ENCODE data around the gene NAT8L. TPM values are rescaled to one million over a fixed set of nuclear protein-coding genes. Genes with fewer than 3 reads are reported as not detected.

NAT8L gene
- total RNA-seq, 1 experiment from 2014 or later: 9.2 TPM

DNA sequence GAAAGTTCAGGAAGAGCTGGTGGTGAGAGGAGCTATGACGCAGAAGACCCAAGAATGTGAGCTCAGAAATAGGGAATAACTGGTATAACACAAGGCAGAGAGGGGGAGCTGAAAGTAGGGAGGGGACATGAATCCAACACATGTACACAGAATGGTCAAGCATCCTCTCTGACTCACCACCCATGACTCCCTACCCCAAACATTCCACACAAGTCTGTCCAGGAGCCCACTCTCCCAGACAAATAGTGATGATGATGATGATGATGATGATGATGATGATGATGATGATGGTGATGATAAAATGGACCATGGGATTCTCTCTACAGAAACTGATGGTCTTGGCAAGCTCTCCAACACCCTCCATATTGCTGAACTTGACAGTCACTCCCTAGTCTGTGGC, 46.4 kb downstream of the NAT8L start:
- no peak overlapping the region for H2AFZ ChIP-seq (ENCODE audit: low read depth, low read length, poor library complexity, severe bottlenecking)
- CTCF ChIA-PET: no interaction called here
- no peak overlapping the region for H3K9ac ChIP-seq (ENCODE audit: low read length)
- no peak overlapping the region for H3K27ac ChIP-seq (ENCODE audit: low read depth, low read length)
- DNase-seq (ENCODE audit: low read depth, low spot score) (no peak), ATAC-seq (no peak)
- BruUV-seq (replicated peaks): no TSS peak
- no peak overlapping the region for H3K4me3 ChIP-seq (replicated peaks in 1 of 2; ENCODE audit: low read depth in 1 of 2, low read length in 2 of 2)
- no peaks in the 10 kb centered on the region for H3K4me1 ChIP-seq (ENCODE audit: control insufficient read depth in 1 of 2, insufficient read depth in 2 of 2, low read length in 2 of 2)
- intact Hi-C loops (cut with micrococcal nuclease): no loop called here
- TF ChIP-seq SP1 (IDR thresholded peaks at IDR 0.05; ENCODE audit: low read depth): no peak
- TF ChIP-seq, protein P1, sequence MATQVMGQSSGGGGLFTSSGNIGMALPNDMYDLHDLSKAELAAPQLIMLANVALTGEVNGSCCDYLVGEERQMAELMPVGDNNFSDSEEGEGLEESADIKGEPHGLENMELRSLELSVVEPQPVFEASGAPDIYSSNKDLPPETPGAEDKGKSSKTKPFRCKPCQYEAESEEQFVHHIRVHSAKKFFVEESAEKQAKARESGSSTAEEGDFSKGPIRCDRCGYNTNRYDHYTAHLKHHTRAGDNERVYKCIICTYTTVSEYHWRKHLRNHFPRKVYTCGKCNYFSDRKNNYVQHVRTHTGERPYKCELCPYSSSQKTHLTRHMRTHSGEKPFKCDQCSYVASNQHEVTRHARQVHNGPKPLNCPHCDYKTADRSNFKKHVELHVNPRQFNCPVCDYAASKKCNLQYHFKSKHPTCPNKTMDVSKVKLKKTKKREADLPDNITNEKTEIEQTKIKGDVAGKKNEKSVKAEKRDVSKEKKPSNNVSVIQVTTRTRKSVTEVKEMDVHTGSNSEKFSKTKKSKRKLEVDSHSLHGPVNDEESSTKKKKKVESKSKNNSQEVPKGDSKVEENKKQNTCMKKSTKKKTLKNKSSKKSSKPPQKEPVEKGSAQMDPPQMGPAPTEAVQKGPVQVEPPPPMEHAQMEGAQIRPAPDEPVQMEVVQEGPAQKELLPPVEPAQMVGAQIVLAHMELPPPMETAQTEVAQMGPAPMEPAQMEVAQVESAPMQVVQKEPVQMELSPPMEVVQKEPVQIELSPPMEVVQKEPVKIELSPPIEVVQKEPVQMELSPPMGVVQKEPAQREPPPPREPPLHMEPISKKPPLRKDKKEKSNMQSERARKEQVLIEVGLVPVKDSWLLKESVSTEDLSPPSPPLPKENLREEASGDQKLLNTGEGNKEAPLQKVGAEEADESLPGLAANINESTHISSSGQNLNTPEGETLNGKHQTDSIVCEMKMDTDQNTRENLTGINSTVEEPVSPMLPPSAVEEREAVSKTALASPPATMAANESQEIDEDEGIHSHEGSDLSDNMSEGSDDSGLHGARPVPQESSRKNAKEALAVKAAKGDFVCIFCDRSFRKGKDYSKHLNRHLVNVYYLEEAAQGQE (IDR thresholded peaks at IDR 0.05; ENCODE audit: low read depth): no peak
- no peak for TF ChIP-seq POLR2A (IDR thresholded peaks at IDR 0.05; ENCODE audit: borderline replicate concordance, extremely low read depth, insufficient read depth, insufficient read length)
- TF ChIP-seq CEBPB (IDR thresholded peaks at IDR 0.05; ENCODE audit: low read depth): no peak
- TF ChIP-seq YY1 (IDR thresholded peaks at IDR 0.05; ENCODE audit: extremely low read depth, insufficient replicate concordance, low read depth, low read length): no peak
- TF ChIP-seq, protein P2, sequence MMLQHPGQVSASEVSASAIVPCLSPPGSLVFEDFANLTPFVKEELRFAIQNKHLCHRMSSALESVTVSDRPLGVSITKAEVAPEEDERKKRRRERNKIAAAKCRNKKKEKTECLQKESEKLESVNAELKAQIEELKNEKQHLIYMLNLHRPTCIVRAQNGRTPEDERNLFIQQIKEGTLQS (IDR thresholded peaks at IDR 0.05): no peak
- TF ChIP-seq SRF (IDR thresholded peaks at IDR 0.05; ENCODE audit: low read depth): no peak
- TF ChIP-seq FOSL1 (IDR thresholded peaks at IDR 0.05; ENCODE audit: low read depth): no peak
- TF ChIP-seq TCF7L2 (IDR thresholded peaks at IDR 0.05; ENCODE audit: borderline replicate concordance, extremely low read depth, insufficient read depth, insufficient read length): no peak
- TF ChIP-seq EZH2phosphoT487 (IDR thresholded peaks at IDR 0.05; ENCODE audit: borderline replicate concordance): no peak
- no peak for TF ChIP-seq RAD21 (IDR thresholded peaks at IDR 0.05; ENCODE audit: low read depth)
- TF ChIP-seq ELF1 (IDR thresholded peaks at IDR 0.05; ENCODE audit: borderline replicate concordance, low read depth): no peak
- TF ChIP-seq, protein P3, sequence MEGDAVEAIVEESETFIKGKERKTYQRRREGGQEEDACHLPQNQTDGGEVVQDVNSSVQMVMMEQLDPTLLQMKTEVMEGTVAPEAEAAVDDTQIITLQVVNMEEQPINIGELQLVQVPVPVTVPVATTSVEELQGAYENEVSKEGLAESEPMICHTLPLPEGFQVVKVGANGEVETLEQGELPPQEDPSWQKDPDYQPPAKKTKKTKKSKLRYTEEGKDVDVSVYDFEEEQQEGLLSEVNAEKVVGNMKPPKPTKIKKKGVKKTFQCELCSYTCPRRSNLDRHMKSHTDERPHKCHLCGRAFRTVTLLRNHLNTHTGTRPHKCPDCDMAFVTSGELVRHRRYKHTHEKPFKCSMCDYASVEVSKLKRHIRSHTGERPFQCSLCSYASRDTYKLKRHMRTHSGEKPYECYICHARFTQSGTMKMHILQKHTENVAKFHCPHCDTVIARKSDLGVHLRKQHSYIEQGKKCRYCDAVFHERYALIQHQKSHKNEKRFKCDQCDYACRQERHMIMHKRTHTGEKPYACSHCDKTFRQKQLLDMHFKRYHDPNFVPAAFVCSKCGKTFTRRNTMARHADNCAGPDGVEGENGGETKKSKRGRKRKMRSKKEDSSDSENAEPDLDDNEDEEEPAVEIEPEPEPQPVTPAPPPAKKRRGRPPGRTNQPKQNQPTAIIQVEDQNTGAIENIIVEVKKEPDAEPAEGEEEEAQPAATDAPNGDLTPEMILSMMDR (IDR thresholded peaks at IDR 0.05 in 2 of 3, conservative IDR thresholded peaks at IDR 0.05 in 1 of 3; ENCODE audit: borderline replicate concordance in 1 of 3, insufficient read depth in 1 of 3, low read depth in 2 of 3, low read length in 2 of 3): no peak
- no peak for TF ChIP-seq CBX3 (IDR thresholded peaks at IDR 0.05; ENCODE audit: low read depth)
- TF ChIP-seq, protein P4, sequence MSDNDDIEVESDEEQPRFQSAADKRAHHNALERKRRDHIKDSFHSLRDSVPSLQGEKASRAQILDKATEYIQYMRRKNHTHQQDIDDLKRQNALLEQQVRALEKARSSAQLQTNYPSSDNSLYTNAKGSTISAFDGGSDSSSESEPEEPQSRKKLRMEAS (IDR thresholded peaks at IDR 0.05): no peak
- TF ChIP-seq SIN3A (IDR thresholded peaks at IDR 0.05; ENCODE audit: low read depth): no peak
- TF ChIP-seq ZNF274 (IDR thresholded peaks at IDR 0.05; ENCODE audit: low read depth, low read length): no peak
- TF ChIP-seq, protein P5, sequence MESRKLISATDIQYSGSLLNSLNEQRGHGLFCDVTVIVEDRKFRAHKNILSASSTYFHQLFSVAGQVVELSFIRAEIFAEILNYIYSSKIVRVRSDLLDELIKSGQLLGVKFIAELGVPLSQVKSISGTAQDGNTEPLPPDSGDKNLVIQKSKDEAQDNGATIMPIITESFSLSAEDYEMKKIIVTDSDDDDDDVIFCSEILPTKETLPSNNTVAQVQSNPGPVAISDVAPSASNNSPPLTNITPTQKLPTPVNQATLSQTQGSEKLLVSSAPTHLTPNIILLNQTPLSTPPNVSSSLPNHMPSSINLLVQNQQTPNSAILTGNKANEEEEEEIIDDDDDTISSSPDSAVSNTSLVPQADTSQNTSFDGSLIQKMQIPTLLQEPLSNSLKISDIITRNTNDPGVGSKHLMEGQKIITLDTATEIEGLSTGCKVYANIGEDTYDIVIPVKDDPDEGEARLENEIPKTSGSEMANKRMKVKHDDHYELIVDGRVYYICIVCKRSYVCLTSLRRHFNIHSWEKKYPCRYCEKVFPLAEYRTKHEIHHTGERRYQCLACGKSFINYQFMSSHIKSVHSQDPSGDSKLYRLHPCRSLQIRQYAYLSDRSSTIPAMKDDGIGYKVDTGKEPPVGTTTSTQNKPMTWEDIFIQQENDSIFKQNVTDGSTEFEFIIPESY (IDR thresholded peaks at IDR 0.05; ENCODE audit: extremely low read depth, insufficient replicate concordance, low read length): no peak
- no peaks in the 10 kb centered on the region for H3K9me2 ChIP-seq (ENCODE audit: insufficient read depth)
- RAD21 ChIA-PET (ENCODE audit: low non-redundant PET in 1 of 2, low total read pairs in 2 of 2, uncharacterized antibody in 2 of 2, unreplicated experiment in 2 of 2): no interaction called here
- POLR2A ChIA-PET: no interaction called here
- no peaks in the 10 kb centered on the region for H3K27me3 ChIP-seq (ENCODE audit: insufficient read depth, low read length)
- H3K9me3 ChIP-seq (ENCODE audit: control insufficient read depth in 1 of 2, insufficient read depth in 1 of 2, low read depth in 1 of 2, low read length in 2 of 2): peaks cover 7 to 13% of the 10 kb centered on the region in 2 experiments; a peak in 3 of 4 replicates
- no peak overlapping the region for H3K4me2 ChIP-seq (ENCODE audit: low read length)
- no peaks in the 10 kb centered on the region for H4K20me1 ChIP-seq (ENCODE audit: insufficient read depth)
- H3K79me2 ChIP-seq (ENCODE audit: insufficient read depth, low read length): no peaks in the 10 kb centered on the region
- no peaks in the 10 kb centered on the region for H3K36me3 ChIP-seq (ENCODE audit: control insufficient read depth in 1 of 2, insufficient read depth in 2 of 2, low read length in 2 of 2)
